CD4-positive, alpha-beta T cell treated with Interleukin-6 at 100 ng/mL for 8 hours (primary cell): ENCODE results near the gene HHATL.

Experiments used
- DNase-seq: peaks from one replicate; pipeline ENCODE4 v3.0.0-alpha.2; 2020; ENCODE audit warnings: mixed read lengths, low spot score

The HHATL gene

GRCh38 chr3:42702066-42702951 is at the start of gene HHATL:
HHATL (minus strand) TSS chr3:42702798; CDS start chr3:42700826, 1,972 bp downstream.
- no peak for DNase-seq

- no peak for DNase-seq
Observed at GRCh38 chr3:42751609-42752008, 49.0 kb upstream of the HHATL start.

GRCh38 chr3:42750834-42751233 is 48.2 kb upstream of the HHATL start:
- DNase-seq, result no peak

- no peak for DNase-seq
Observed at GRCh38 chr3:42749753-42750231, 47.2 kb upstream of the HHATL start.

GRCh38 chr3:42749025-42749752 is 46.6 kb upstream of the HHATL start:
- DNase-seq, result no peak

GRCh38 chr3:42747581-42747980 is 45.0 kb upstream of the HHATL start:
- peak; percentile 56 for DNase-seq

- DNase-seq, result no peak
Observed at GRCh38 chr3:42746455-42747450, 44.2 kb upstream of the HHATL start.

GRCh38 chr3:42745776-42746454 is 43.3 kb upstream of the HHATL start:
- no peak for DNase-seq

- DNase-seq, result no peak
Observed at GRCh38 chr3:42745291-42745745, 42.7 kb upstream of the HHATL start.

- no peak for DNase-seq
Observed at GRCh38 chr3:42743204-42743995, 40.8 kb upstream of the HHATL start.

- no peak for DNase-seq
Observed at GRCh38 chr3:42742688-42743087, 40.1 kb upstream of the HHATL start.

GRCh38 chr3:42742259-42742658 is 39.7 kb upstream of the HHATL start:
- DNase-seq, result no peak

- no peak for DNase-seq
Observed at GRCh38 chr3:42741796-42742195, 39.2 kb upstream of the HHATL start.

- DNase-seq, result no peak
Observed at GRCh38 chr3:42739401-42740158, 37.0 kb upstream of the HHATL start.

- DNase-seq, result no peak
Observed at GRCh38 chr3:42736531-42736930, 33.9 kb upstream of the HHATL start.

- no peak for DNase-seq
Observed at GRCh38 chr3:42736081-42736480, 33.5 kb upstream of the HHATL start.

GRCh38 chr3:42735615-42736014 is 33.0 kb upstream of the HHATL start:
- DNase-seq, result no peak

GRCh38 chr3:42735019-42735418 is 32.4 kb upstream of the HHATL start:
- no peak for DNase-seq

GRCh38 chr3:42734263-42734860 is 31.8 kb upstream of the HHATL start:
- no peak for DNase-seq
